Measurements from ENCODE around the gene EVI5L.

GRCh38 chr19:7822910-7823515, 7.0 kb upstream of the EVI5L start:
- TF ChIP-seq CTCF (IDR thresholded peaks at IDR 0.05) (no peak), POLR2A (IDR thresholded peaks at IDR 0.05) (no peak)
